Right hindlimb (tissue), 1 donor: Measurements from ENCODE around the gene CLTCL1.

Experiments used
- DNase-seq: peaks from one replicate; pipeline ENCODE4 v3.0.0-alpha.2; 2018

Gene CLTCL1

DNA sequence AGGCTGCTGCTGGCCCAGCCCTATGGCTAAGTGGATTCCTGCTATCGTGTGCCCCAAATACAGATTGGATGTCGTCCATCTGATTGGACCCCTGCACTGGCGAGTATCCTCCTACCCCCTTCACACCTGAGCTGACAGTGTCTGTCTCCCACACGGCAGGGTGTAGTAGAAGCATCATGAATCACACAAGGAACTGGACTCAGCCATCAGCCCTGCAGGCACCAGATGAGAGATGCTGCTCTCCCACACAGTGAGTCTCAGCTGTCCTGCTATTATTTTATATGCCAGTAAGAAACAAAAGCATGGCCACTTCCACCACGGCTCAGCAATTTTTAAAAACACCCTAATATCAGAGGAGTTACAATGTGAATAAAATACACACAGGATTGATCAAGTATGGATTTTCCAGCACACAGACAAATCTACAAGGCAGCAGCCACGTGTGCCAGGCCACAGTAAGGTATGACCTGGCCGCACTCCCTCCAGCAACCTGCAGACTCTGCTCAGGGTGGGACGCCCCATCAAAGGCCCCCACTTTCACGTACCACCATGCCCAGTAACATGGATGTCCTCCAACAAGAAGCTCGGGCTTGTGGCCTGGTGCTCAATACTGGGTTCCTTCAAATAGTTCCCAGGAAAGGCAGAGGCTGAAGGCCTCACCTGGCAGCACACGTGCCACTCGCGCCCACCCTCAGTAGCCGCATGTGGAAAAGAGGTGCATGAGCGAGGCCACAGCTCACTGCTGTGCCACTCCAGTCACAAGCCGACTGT, 96.6 kb downstream of the CLTCL1 start:
- no peak for DNase-seq

DNA sequence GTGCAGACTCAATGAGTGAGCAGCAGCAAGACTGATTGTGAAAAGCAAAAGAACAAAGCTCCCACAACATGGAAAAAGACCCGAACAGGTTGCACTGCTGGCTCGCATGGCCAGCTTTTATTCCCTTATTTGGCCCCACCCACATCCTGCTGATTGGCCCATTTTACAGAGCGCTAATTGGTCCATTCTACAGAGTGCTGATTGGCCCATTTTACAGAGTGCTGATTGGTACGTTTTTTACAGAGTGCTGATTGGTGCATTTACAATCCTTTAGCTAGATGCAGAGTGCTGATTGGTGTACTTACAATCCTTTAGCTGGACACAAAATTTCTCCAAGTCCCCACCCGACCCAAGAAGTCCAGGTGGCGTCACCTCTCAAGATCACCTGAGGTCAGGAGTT, 97.6 kb downstream of the CLTCL1 start:
- DNase-seq, result no peak

DNA sequence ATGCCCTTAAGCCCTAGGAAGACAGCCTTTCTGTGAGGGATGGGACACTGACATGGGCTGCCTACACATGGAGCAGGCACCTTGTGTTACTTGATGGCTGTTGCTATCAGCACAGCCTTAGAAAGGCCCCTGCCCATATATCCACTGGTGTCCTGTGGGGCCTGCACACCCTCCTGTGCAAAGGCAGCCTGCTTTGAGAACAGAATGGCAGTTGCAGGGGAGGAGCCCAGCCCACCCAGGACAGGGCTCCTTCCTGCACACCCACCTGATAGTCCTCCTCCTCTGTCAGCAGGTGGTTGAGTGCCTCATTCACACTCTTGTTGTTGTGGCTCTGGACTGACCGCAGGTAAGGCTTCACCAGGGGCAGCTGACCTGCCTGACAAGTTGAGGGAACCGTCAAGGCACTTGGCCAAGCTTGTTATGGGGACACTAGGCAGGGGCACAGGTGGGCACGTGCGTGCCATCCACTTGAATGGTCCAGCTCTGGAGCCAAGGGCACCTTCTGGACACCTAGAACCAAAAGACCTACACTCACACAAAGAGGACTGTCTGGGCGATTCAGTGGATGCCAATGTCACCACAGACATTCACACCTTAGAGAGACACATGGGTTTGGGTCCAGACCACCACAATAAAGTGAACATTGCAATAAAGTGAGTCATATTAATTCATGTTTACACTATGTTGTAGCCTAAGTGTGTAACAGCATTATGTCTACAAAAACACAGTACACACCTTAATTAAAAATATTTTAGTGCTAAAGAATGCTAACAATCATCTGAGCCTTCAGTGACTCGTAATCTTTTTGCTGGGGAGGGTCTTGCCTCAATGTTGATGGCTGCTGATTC, 103.6 kb downstream of the CLTCL1 start:
- no peak for DNase-seq

DNA sequence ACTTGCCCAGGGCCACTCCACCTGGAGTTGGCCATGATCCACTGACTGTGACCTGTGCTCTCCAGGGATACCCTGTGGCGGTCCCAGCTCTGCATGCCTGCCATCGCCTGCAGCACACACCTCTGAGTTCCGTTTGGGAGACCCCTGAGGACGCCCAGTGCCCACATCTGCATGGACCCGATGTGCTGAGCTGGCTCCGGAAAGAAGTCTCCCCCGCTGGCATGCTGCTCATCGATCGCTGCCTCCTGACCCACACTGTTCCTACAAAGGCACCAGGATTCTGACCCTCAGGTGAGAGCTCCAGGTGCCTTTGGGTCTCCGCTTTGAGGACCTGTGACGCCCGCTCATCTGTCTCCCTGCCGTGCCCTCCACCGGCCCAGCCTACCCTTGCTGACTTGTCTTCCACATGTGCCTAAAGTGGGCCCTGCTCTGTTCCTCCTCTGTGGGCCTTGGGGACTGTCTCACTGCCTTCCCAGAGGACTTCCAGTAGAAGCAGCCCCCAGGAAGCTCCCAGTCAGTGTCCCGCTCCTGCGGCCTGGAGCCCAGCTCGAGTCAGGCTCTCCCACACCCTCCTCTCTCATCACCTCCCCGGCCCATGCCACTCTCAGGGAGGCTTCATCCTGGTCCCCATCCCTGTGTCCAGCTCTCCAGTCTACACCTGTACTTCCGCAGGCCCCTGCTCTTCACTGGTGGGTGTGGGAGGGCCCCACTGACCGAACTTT, 107.1 kb downstream of the CLTCL1 start:
- no peak for DNase-seq

DNA sequence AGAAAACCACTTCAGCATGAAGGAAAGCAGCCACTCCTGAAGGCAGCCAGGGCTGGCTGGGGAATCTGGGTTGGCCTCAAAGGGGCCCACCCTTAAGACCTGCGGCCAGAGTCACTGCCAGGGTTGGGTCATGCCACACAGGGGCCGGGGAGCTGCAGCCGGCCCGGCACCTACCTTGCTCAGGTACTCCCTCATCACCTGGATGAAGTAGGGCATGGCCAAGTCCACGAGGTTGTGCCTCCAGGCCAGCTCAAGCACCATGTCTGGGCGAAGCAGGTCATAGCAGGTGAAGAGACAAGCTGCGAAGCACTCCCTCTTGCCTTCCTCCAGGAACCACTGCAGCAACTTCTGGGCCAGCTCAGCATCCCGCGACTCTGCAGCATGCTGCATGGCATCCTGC, 108.3 kb downstream of the CLTCL1 start:
- no peak for DNase-seq

DNA sequence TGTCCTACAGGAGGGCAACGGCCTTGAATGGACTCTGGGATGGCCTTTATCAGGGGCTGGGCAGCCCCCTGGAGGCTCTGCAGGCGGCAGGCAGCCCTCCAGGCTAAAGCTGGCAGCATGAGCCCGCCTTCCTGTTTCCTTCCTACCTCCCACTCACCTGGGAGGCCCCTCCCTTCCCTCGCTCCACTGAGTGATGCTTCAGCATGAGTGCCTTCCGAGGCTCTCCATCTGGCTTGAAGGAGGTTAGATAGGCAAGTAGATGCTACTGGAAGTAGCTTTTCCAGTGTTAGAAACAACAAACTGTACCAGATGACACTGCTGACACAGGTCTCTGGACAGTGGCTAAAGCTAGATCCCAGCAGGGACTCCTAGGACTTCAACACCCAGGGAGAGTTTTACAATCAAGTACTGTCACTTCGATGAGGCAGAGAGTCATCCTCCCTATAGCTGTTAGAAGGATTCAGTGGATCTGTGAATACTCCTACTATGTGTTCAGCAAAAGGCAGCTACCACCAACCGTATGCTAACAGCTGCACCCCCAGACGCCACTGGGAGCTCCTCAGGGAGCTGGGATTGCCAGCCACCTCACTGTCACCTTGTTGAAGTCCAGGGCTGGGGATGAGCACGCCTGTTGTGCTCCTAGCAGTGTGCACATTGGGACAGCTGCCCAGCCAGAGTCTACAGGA, 108.9 kb downstream of the CLTCL1 start:
- no peak for DNase-seq

DNA sequence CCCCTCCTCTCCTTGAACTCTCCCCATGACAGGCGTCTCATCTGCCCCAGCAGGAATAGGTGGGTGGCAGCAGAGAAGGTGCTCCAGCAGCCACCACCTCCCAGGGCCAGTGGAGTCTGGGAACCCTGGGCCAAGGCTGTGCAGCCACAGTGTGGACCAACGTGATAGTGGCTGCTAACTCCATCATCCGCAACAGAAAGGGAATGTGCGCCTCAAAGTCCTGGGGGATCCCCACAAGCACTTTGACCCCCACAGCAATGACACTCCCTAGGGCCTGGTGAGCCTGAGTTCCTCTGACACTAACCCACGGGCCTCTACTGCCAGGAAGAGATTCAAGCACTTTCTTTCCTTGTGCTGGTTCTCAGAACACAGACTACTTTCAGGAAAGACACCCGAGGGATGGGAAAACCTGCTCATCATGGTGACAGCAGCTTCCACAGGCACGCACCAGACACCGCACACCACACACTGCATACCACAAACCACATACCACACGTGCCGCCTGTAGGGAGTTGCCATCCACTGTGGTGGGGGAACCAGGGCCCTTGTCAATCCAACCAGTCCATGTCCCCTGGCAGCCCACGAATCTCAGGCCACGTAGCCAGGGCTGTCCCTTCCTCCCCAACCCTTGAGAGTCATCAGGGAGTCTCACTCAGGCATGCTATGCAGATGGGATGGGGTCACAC, 109.6 kb downstream of the CLTCL1 start:
- DNase-seq, result no peak

DNA sequence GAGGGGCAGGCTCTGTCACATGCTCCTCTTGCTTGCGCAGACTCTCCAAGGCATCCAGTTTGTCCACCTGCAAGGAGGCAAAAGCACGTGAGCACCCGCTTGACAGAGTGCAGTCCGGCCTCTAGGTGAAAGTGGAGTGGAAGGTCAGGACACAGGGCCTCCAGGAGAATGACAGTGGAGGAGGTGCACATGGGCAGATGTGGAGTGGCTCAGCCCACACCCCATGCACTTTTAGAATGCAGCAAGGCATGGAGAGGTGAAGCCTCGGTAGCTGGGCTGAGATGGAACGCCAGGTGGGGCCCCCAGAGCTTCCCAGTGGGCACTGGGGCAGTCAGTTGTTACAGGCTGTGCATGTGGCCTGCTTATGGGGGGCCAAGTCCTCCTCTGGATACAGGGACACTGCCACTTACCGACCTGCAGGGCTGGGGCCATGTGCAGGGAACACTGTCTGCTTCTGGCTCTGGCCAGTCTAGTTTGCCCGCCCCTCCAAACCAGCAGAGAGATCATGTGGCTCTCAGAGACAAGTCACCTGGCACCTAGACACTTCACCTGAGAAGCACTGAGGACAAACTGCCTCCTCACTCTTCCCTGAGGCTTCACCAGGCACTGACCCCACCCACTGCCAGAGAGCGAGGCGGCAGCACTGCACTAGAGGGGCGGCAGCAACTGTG, 110.6 kb downstream of the CLTCL1 start:
- no peak for DNase-seq

DNA sequence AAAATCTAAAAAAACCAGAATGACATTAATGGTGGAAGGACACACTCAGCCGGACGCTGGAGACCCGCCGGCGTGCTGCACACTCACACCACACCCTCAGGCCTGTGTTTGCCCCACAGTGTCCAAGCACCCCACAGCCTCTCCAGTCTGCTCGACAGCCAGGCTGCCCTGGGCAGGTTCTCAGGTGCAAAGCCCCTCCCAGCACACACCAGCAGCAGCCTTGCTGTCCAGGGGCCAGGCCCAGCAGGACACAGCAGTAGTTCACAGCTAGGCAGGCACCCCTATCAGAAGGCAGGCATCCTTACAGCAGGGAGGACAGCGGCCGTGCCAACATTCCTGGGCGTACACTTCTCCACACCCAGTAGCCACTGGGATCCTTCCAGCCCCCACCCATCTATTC, 111.3 kb downstream of the CLTCL1 start:
- no peak for DNase-seq

DNA sequence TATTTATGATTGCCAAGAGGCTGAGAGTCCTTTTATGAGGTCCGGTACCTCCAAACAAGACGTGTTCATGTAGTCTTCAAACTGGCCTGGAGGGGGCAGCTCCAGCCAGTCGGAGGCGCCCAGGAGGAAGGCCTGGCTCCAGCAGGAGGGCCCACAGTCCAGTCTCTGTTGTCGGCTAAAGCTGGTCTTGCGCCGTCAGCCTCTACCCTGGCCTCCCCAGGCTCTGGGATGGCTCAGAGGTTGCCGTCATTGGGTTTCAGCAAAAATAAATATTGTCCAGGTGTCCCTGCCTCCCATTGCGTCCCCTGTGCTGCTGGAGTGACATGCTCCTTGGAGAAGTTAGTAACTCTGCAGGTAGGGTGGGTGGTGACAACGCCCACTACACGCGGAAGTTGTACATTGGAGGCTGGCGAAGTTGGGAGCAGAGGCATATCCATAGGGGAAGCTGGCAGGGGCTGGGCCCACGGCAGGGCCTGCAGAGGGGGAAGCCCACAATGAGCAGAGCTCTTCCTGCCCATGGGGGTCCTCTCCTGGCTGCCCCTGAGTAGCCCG, 111.9 kb downstream of the CLTCL1 start:
- DNase-seq, result peak; percentile 85

DNA sequence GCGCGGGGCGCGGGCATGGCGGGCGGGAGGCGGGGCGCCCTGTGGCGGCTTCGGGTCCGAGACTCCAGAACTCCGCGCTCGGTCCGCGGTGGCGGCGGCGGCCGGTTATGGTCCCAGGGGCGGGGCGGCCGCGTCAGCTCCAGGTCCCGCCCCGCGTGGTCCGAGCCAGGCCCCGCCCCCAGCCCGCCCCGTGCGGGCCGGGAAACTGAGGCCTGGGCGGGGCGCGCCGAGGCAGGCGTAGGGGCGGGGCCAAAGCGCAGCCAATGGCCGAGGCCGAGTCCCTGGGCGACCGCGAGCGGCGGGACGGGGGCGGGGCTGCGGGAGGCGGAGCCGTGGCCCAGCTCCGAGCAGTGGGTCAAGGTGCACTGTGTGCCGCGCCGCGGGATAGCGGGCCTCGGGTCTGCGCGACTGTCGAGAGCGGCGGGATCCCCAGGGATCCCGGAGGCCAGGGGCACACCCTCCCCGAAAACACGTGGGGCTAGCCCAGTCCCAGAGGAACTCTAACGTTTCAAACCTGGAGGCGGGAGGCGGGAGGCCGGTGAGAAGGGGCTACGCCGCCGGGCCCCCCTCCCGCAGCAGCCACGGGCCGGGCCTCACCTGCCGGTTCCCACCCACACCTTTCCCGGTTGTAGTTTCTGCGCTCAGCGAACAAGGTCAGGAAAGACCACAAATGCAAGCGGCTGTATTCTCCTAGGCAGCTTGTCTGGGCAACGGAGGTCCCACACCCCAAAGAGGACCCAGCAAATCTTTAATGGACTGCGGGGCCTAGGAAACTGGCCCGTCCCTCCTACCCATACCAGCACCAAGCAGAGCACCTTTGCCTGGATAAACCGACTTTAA, 112.6 kb downstream of the CLTCL1 start, which contains the start of gene SLC25A1:
Gene SLC25A1, minus strand, starts transcription at position 80 of the 840 bp plus-strand sequence. Its CDS starts 63 bp downstream, at position 17.
- DNase-seq, result peak; percentile 92

DNA sequence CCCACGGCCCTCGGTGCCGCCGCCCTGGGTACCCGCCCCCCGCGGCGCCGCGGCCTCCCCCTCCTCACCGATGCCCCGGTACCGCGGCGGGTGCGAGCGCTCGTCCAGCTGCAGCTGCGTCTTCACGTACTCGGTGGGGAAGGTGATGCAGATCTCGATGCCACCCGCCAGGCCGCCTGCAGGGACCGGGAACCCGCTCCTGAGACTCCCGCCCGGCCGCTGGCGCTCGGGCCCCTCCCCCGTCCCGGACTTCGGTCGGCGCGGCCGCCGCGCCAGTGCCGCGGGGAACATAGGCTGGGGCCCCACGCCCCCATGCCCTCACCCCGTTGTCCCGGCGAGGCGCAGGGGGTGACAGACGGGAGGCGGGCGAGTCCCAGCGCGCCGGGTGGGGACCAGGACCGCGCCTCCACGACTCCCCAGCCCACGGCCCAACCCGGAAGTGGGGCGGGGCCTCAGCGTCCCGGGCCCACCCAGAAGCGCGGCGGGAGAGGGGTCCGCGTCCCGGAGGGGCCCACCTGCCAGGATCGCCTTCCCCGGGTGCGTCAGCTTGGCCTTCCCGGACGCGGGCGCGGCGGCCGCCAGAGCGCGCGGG, 113.4 kb downstream of the CLTCL1 start:
- DNase-seq, result no peak

DNA sequence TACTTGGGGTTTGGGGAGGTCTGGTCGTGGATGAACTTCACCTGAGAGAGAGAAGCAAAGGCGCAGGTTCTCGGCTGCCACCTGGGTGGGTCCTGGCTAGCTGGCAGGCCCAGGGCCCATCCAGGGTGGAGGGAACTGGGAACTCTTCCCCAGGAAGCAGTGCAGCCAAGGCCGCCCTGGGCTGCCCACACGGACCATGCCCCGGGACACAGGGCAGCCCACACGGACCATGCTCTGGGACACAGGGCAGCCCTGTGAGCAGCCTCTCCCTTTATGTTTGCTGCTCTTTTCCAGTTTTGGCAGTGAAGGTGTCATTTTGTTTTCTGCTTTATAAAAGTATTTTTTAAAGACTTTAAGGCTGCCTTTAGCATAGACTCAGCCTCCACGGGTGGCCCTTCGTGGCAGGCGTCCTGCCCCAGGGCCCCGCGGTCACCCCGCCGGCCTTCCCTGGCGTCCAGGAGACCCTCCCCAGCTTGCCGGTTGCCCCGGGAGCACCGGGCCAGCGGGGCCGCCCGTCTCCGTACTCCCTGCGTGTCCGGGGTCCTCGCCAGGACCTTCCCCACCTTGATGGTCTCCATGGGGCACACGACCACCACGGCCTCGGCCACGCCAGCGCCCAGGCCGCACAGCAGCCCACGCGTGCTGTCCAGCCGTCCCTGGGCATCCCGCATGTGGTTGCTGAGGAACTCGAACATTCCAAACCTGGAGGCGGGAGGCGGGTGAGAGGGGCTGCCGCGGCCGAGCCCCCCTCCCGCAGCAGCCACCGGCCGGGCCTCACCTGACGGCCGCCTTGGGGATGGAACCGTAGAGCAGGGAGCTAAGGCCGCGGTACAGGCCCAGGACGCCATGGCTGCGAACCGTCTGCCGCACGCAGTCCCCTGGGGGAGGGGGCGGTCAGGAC, 114.1 kb downstream of the CLTCL1 start:
- DNase-seq, result peak; percentile 47

DNA sequence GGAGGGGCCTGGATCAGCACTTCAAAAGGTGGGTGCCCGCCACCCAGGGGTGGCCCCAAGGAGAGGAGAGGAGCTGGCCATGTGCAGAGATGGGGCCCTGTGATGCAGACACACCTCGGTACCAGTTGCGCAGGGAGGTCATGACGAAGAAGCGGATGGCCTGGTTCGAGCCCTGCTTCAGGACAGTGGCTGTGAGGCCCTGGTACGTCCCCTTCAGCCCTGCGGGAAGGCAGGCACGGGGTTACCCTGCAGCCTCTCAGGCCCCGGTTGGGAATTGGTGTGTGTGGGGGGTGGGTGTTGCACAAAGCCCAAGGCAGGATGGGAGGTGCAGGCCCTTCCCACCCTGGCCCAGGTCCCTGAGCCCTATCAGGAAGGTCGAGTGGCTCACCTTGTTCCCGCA, 114.8 kb downstream of the CLTCL1 start:
- DNase-seq, result no peak

DNA sequence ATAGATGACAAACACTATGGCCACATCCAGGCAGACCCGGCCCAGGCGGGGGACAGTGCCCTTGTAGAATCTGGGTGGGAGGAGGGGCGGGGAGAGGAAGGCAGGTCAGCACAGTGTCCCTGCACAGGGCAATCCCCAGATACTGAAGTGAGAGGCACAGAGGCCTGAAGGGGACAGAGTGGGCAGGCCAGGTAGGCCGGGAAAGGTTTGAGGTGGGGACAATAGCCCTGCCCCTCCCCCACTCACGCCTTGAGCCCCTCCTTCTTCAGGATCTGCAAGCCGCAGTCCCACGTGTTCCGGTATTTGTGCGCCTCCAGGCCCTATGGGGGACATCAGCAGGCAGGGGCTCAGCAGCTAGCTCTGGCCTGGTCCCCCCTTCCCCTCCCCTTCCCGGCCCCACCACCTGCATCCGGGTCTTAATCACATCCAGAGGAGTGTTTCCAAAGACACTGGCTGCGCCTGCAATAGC, 115.3 kb downstream of the CLTCL1 start:
- DNase-seq, result peak; percentile 64

DNA sequence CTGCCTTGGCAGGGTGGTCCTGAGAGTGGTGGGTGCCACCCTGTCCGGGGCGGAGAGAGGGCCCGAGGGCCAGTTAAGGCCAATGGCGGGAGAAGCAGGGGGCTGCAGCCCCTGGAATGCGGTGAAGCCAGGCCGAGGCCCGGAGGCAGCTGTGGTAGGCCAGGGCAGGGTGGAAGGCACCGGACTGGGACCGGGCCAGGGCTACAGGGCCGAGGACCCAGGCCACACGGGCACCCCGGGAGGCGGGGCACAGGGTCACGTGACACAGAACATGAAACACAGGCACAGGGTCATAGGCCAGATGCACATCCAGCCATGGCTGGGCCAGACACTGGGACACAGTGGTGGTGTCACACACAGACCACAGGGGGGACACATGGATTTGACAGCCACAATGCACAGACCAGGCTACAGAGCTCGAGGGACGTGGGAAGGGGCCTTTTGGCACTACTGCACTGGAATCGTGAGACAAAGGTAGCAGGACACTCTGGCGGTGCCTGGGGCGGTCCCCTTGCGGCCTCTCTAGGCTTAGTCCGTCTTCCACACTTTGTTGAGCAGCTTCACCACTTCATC, 115.8 kb downstream of the CLTCL1 start:
- DNase-seq, result no peak

DNA sequence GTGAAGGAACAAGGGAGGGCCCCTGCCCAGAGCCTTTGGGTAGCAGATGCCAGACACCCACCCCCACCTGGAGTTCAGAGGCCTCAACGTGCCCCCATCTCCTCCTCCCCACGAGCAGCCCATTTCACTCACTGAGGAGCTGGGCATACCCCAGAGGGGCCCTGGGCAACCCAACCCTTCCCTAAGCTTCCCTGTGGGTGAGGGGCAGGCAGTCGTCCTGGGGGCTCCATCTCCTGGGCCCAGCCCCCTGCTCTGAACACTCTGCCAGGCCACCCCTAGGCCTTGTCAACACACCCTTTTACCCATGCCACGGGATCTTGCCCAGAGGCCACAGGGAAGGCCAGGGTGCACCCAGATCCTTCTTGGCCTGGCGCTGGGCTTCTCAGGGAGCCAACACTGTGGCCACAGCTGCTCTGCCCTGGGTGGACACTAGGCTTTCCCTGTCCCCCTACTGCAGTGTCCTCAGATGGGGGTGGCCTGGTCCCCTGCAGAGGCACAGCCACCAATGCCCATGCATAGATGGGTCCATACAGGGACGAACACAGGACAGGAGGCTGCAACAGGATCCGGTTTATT, 116.4 kb downstream of the CLTCL1 start:
- no peak for DNase-seq
